ENCODE data around the gene PPIL6. TPM values are rescaled to one million over a fixed set of nuclear protein-coding genes. Genes with fewer than 3 reads are reported as not detected.
A peak's percentile ranks its signal among the peaks of the same experiment; 100 is the strongest.

The PPIL6 gene
- polyA plus RNA-seq, 3 donors = 0.09 to 0.28 (median 0.14) TPM

GRCh38 chr6:109383438-109383940 is 56.9 kb downstream of the PPIL6 start:
- Histone ChIP-seq H3K79me2 (ENCODE audit: insufficient read depth, low read length) (peaks cover 38% of the 10 kb centered on the region), H3K27me3 (ENCODE audit: control insufficient read depth in 2 of 2, insufficient read depth in 2 of 2, low read length in 2 of 2) (no peaks in the 10 kb centered on the region), H3K36me3 (replicated peaks in 1 of 2; ENCODE audit: control insufficient read depth in 1 of 2, insufficient read depth in 2 of 2, low read length in 2 of 2) (peaks cover 5 to 10% of the 10 kb centered on the region in 2 donors), H3K4me3 (replicated peaks in 1 of 3; ENCODE audit: low read depth in 2 of 3, low read length in 3 of 3) (peak overlapping the region; percentile 75 to 99 (median 88)), H2AFZ (ENCODE audit: insufficient read depth, low read depth, low read length, poor library complexity, severe bottlenecking) (peak overlapping the region; percentile 15), H4K20me1 (ENCODE audit: insufficient read depth, low read length) (peaks cover 30% of the 10 kb centered on the region), H3K27ac (ENCODE audit: low read depth in 1 of 2, low read length in 2 of 2) (peak overlapping the region; percentile 99 to 100), H3K4me2 (replicated peaks; ENCODE audit: extremely low read depth, low read length, poor library complexity, severe bottlenecking) (peak overlapping the region; percentile 87), H3K9ac (ENCODE audit: insufficient read depth, low read length, poor library complexity, severe bottlenecking) (peak overlapping the region; percentile 97), H3K4me1 (ENCODE audit: control insufficient read depth in 1 of 2, insufficient read depth in 2 of 2, low read length in 2 of 2) (peaks cover 39 to 45% of the 10 kb centered on the region in 2 donors), H3K9me3 (replicated peaks in 1 of 2; ENCODE audit: control insufficient read depth in 1 of 2, insufficient read depth in 1 of 2, low read length in 2 of 2) (no peaks in the 10 kb centered on the region)
- H3K27ac Mint-ChIP-seq = peak overlapping the region; percentile 99 to 100 (median 100)
- DNase-seq = no peak
- TF ChIP-seq CTCF (IDR thresholded peaks at IDR 0.05) = peak; percentile 74
- WGBS (ENCODE audit: insufficient coverage) = no CpG with 5 or more reads among the region's 5 CpGs
- H3K27me3 Mint-ChIP-seq (ENCODE audit: low read depth in 3 of 3) = no peaks in the 10 kb centered on the region
- H3K36me3 Mint-ChIP-seq = peaks cover 10% of the 10 kb centered on the region in 2 donors
- no peaks in the 10 kb centered on the region for H3K9me3 Mint-ChIP-seq
- peaks cover 46% of the 10 kb centered on the region for H3K4me1 Mint-ChIP-seq
- H3K4me3 Mint-ChIP-seq = peak overlapping the region; percentile 91 to 95
- intact Hi-C loops (cut with micrococcal nuclease) = loop anchor here (2.0 to 10.0 kb wide), 5 partner anchors 74 to 826 kb away; partner anchors contain the start of genes CEP57L1 (in 1 of the 2), MICAL1 (in 1 of the 2) and SESN1 (in 1 of the 2)

GRCh38 chr6:109382576-109383437 is 57.6 kb downstream of the PPIL6 start:
- peak overlapping the region; percentile 75 to 99 (median 88) for H3K4me3 ChIP-seq (replicated peaks in 1 of 3; ENCODE audit: low read depth in 2 of 3, low read length in 3 of 3)
- Mint-ChIP-seq H3K36me3 (peaks cover 17% of the 10 kb centered on the region in 2 donors), H3K27ac (peak overlapping the region; percentile 99 to 100 (median 100)), H3K27me3 (ENCODE audit: low read depth in 3 of 3) (no peaks in the 10 kb centered on the region), H3K4me1 (peaks cover 53% of the 10 kb centered on the region), H3K9me3 (no peaks in the 10 kb centered on the region), H3K4me3 (peak overlapping the region; percentile 91 to 95)
- H3K9me3 ChIP-seq (replicated peaks in 1 of 2; ENCODE audit: control insufficient read depth in 1 of 2, insufficient read depth in 1 of 2, low read length in 2 of 2) = no peaks in the 10 kb centered on the region
- peaks cover 9 to 17% of the 10 kb centered on the region in 2 donors for H3K36me3 ChIP-seq (replicated peaks in 1 of 2; ENCODE audit: control insufficient read depth in 1 of 2, insufficient read depth in 2 of 2, low read length in 2 of 2)
- under 1% methylated on average over 40 of the region's 42 CpGs for WGBS (ENCODE audit: insufficient coverage)
- peak overlapping the region; percentile 71 for H2AFZ ChIP-seq (ENCODE audit: insufficient read depth, low read depth, low read length, poor library complexity, severe bottlenecking)
- no peaks in the 10 kb centered on the region for H3K27me3 ChIP-seq (ENCODE audit: control insufficient read depth in 2 of 2, insufficient read depth in 2 of 2, low read length in 2 of 2)
- DNase-seq = peak; percentile 91 to 96 (median 94)
- peaks cover 45% of the 10 kb centered on the region for H3K79me2 ChIP-seq (ENCODE audit: insufficient read depth, low read length)
- TF ChIP-seq CTCF (IDR thresholded peaks at IDR 0.05) = no peak
- peak overlapping the region; percentile 99 to 100 for H3K27ac ChIP-seq (ENCODE audit: low read depth in 1 of 2, low read length in 2 of 2)
- peak overlapping the region; percentile 87 for H3K4me2 ChIP-seq (replicated peaks; ENCODE audit: extremely low read depth, low read length, poor library complexity, severe bottlenecking)
- H3K9ac ChIP-seq (ENCODE audit: insufficient read depth, low read length, poor library complexity, severe bottlenecking) = peak overlapping the region; percentile 97
- peaks cover 44 to 50% of the 10 kb centered on the region in 2 donors for H3K4me1 ChIP-seq (ENCODE audit: control insufficient read depth in 1 of 2, insufficient read depth in 2 of 2, low read length in 2 of 2)
- intact Hi-C loops (cut with micrococcal nuclease) = loop anchor here (2.0 to 10.0 kb wide), 5 partner anchors 74 to 826 kb away; partner anchors contain the start of genes CEP57L1 (in 1 of the 2), MICAL1 (in 1 of the 2) and SESN1 (in 1 of the 2)
- H4K20me1 ChIP-seq (ENCODE audit: insufficient read depth, low read length) = peaks cover 37% of the 10 kb centered on the region
